ENCODE results near the gene RABL2A. TPM values are rescaled to one million over a fixed set of nuclear protein-coding genes. Genes with fewer than 3 reads are reported as not detected.
"Not testable (repeated sequence)": the region's sequence is repeated elsewhere in the genome, so short reads cannot be mapped to it uniquely, and the experiment has no call there.

The RABL2A gene
- 7.2 and 9.1 TPM in 2 replicates for total RNA-seq
- polyA plus RNA-seq (2012), result 18.2 TPM

GRCh38 chr2:113626616-113627330 lies at the start of gene RABL2A:
RABL2A (plus strand) TSS chr2:113627266; CDS start chr2:113628607, 1,341 bp downstream.
- DNase-seq (ENCODE audit: low read depth), result peak; percentile 78

- not testable (repeated sequence) for DNase-seq (ENCODE audit: low read depth)
These were observed 48.6 kb upstream of the RABL2A start for GRCh38 chr2:113578508-113578907.

GRCh38 chr2:113582473-113582872 lies 44.6 kb upstream of the RABL2A start:
- not testable (repeated sequence) for DNase-seq (ENCODE audit: low read depth)

GRCh38 chr2:113583521-113584225 lies 43.4 kb upstream of the RABL2A start:
- DNase-seq (ENCODE audit: low read depth), result peak; percentile 80

GRCh38 chr2:113584311-113585092 lies 42.6 kb upstream of the RABL2A start:
- DNase-seq (ENCODE audit: low read depth), result peak; percentile 6

GRCh38 chr2:113587201-113587600 lies 39.9 kb upstream of the RABL2A start:
- peak; percentile 46 for DNase-seq (ENCODE audit: low read depth)

GRCh38 chr2:113589591-113589990 lies 37.5 kb upstream of the RABL2A start:
- not testable (repeated sequence) for DNase-seq (ENCODE audit: low read depth)

- DNase-seq (ENCODE audit: low read depth), result not testable (repeated sequence)
These were observed 35.1 kb upstream of the RABL2A start for GRCh38 chr2:113591926-113592325.

GRCh38 chr2:113593280-113593679 lies 33.8 kb upstream of the RABL2A start:
- DNase-seq (ENCODE audit: low read depth), result not testable (repeated sequence)

GRCh38 chr2:113595725-113596124 lies 31.3 kb upstream of the RABL2A start:
- not testable (repeated sequence) for DNase-seq (ENCODE audit: low read depth)

GRCh38 chr2:113597164-113597563 lies 29.9 kb upstream of the RABL2A start:
- not testable (repeated sequence) for DNase-seq (ENCODE audit: low read depth)

- peak; percentile 14 for DNase-seq (ENCODE audit: low read depth)
These were observed 29.5 kb upstream of the RABL2A start for GRCh38 chr2:113597572-113597971.

- not testable (repeated sequence) for DNase-seq (ENCODE audit: low read depth)
These were observed 28.9 kb upstream of the RABL2A start for GRCh38 chr2:113598180-113598579.

GRCh38 chr2:113598738-113599137 lies 28.3 kb upstream of the RABL2A start:
- not testable (repeated sequence) for DNase-seq (ENCODE audit: low read depth)

- DNase-seq (ENCODE audit: low read depth), result not testable (repeated sequence)
These were observed 27.9 kb upstream of the RABL2A start for GRCh38 chr2:113599208-113599607.

- DNase-seq (ENCODE audit: low read depth), result peak; percentile 15
These were observed 24.9 kb upstream of the RABL2A start for GRCh38 chr2:113602040-113602769.

- no peak for DNase-seq (ENCODE audit: low read depth)
These were observed 24.1 kb upstream of the RABL2A start for GRCh38 chr2:113602869-113603466.

- DNase-seq (ENCODE audit: low read depth), result peak; percentile 90
These were observed 23.5 kb upstream of the RABL2A start for GRCh38 chr2:113603467-113604084.

- peak; percentile 91 for DNase-seq (ENCODE audit: low read depth)
These were observed 23.0 kb upstream of the RABL2A start for GRCh38 chr2:113604085-113604477.

GRCh38 chr2:113604661-113605060 lies 22.4 kb upstream of the RABL2A start:
- not testable (repeated sequence) for DNase-seq (ENCODE audit: low read depth)
